Tibial nerve (tissue), 4 donors: Measurements from ENCODE around the gene SLC38A3.

Experiments
- CTCF ChIP-seq, 5 experiments: fragments of 200-600 bp in 3 of 5; fragments of 450-650 bp in 2 of 5; sonication (generic) in 3 of 5; IDR thresholded peaks; one replicate each; pipeline ENCODE4 v1.5.1; 2016 to 2019; ENCODE audit warnings: antibody characterized with exemption in 5 of 5, mild to moderate bottlenecking in 3 of 5, moderate library complexity in 2 of 5
- EP300 ChIP-seq, 2 donors: sonication (generic); formaldehyde crosslinking; IDR thresholded peaks; one replicate each; pipeline ENCODE4 v1.6.1; 2017; ENCODE audit warnings: antibody characterized with exemption in 2 of 2, mild to moderate bottlenecking in 1 of 2
- POLR2A ChIP-seq, 2 donors: fragments of 450-650 bp; IDR thresholded peaks; one replicate each; pipeline ENCODE4 v1.6.1; 2017; ENCODE audit warnings: antibody characterized with exemption in 2 of 2, mild to moderate bottlenecking in 2 of 2, moderate library complexity in 2 of 2

GRCh38 chr3:50168791-50169190 is 36.3 kb upstream of the SLC38A3 start:
- no peak for TF ChIP-seq CTCF (IDR thresholded peaks at IDR 0.05)
- TF ChIP-seq POLR2A (IDR thresholded peaks at IDR 0.05), result no peak
- no peak for TF ChIP-seq EP300 (IDR thresholded peaks at IDR 0.05)
